GM18502 (cell line): Measurements from ENCODE around the gene MRPS21.

Source experiments
- ATAC-seq: cut with Tn5 transposase; IDR thresholded peaks from one replicate; pipeline ENCODE4 v1.9.1; 2021; ENCODE audit warnings: mild to moderate bottlenecking; ENCODE audit not compliant: unreplicated experiment, poor library complexity

Gene MRPS21

GRCh38 chr1:150293433-150294253, at the start of gene MRPS21:
MRPS21 (plus strand) TSS chr1:150293861; CDS start chr1:150294367, 506 bp downstream.
- peak; percentile 98 for ATAC-seq

GRCh38 chr1:150249936-150250335, 43.7 kb upstream of the MRPS21 start:
- no peak for ATAC-seq

- ATAC-seq: no peak
Observed at GRCh38 chr1:150256198-150256553, 37.5 kb upstream of the MRPS21 start.

GRCh38 chr1:150256554-150257341, 36.9 kb upstream of the MRPS21 start:
- ATAC-seq: no peak

- ATAC-seq: no peak
Observed at GRCh38 chr1:150257624-150258585, 35.8 kb upstream of the MRPS21 start, which contains the start of gene CA14. CA14 (plus strand) TSS chr1:150257774; CDS start chr1:150258129, 355 bp downstream.

GRCh38 chr1:150259217-150259616, 34.4 kb upstream of the MRPS21 start:
- ATAC-seq: no peak

- no peak for ATAC-seq
Observed at GRCh38 chr1:150259758-150260669, 33.6 kb upstream of the MRPS21 start.

- ATAC-seq: no peak
Observed at GRCh38 chr1:150261367-150261766, 32.3 kb upstream of the MRPS21 start.

- ATAC-seq: no peak
Observed at GRCh38 chr1:150262388-150263320, 31.0 kb upstream of the MRPS21 start.

- no peak for ATAC-seq
Observed at GRCh38 chr1:150263549-150263948, 30.1 kb upstream of the MRPS21 start.

- no peak for ATAC-seq
Observed at GRCh38 chr1:150267896-150268295, 25.8 kb upstream of the MRPS21 start.

- peak; percentile 23 for ATAC-seq
Observed at GRCh38 chr1:150268340-150268704, 25.3 kb upstream of the MRPS21 start.

GRCh38 chr1:150268705-150269403, 24.8 kb upstream of the MRPS21 start, which contains the start of gene APH1A:
APH1A (minus strand) TSS chr1:150269016; CDS start chr1:150268810, 206 bp downstream.
- peak; percentile 86 for ATAC-seq

GRCh38 chr1:150269451-150269850, 24.2 kb upstream of the MRPS21 start:
- no peak for ATAC-seq

- ATAC-seq: no peak
Observed at GRCh38 chr1:150271291-150271959, 22.2 kb upstream of the MRPS21 start.

GRCh38 chr1:150273311-150273710, 20.4 kb upstream of the MRPS21 start:
- ATAC-seq: no peak

GRCh38 chr1:150280138-150280707, 13.4 kb upstream of the MRPS21 start:
- no peak for ATAC-seq
